NT2/D1 (cell line): ENCODE results near the gene SYCE1L.

Source experiments
- SUZ12 ChIP-seq: IDR thresholded peaks from 2 replicates; pipeline ENCODE4 v1.6.1; 2011; ENCODE audit not compliant: insufficient read length, insufficient read depth; ENCODE audit errors: extremely low read depth
- ZNF274 ChIP-seq: IDR thresholded peaks from 2 replicates; pipeline ENCODE4 v1.6.1; 2011; ENCODE audit warnings: mild to moderate bottlenecking, low read depth, low read length

DNA sequence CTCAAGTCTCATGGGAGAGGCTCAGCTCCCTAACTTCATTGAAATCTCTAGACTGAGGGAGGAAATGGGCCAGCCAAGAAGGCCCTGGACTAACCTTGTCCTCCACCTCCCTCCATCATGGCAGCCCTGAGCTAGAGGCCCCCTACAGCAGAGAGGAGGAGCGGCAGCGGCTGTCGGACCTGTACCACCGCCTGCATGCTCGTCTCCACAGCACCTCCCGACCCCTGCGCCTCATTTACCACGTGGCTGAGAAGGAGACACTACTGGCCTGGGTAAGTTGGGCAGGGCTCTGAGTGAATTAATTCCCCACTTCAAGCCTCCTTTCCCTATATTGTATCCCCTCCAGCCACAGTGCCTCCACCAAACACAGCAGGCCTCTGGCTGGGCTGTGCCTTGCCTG lies 3.8 kb upstream of the SYCE1L start:
- TF ChIP-seq ZNF274 (no peak), SUZ12 (no peak)
